HEK293 (cell line): ENCODE data around the gene C5.

Experiments used
- ATF2 ChIP-seq: fragments of 450-650 bp; formaldehyde crosslinking; IDR thresholded peaks from 2 replicates; pipeline ENCODE4 v1.5.1; 2016; ENCODE audit warnings: missing biosample characterization, missing genetic modification characterization, low read depth
- CTCF ChIP-seq: fragments of 450-650 bp; formaldehyde crosslinking; IDR thresholded peaks from 2 replicates; pipeline ENCODE4 v1.5.1; 2016; ENCODE audit warnings: missing biosample characterization, missing genetic modification characterization
- GLI4 ChIP-seq: fragments of 450-650 bp; formaldehyde crosslinking; IDR thresholded peaks from 2 replicates; pipeline ENCODE4 v1.5.1; 2016; ENCODE audit warnings: missing biosample characterization, missing genetic modification characterization
- ZNF280D ChIP-seq: fragments of 450-650 bp; formaldehyde crosslinking; IDR thresholded peaks from 2 replicates; pipeline ENCODE4 v1.5.1; 2016; ENCODE audit warnings: missing biosample characterization, missing genetic modification characterization
- ZNF302 ChIP-seq: fragments of 450-650 bp; formaldehyde crosslinking; IDR thresholded peaks from 2 replicates; pipeline ENCODE4 v1.5.1; 2016; ENCODE audit warnings: missing biosample characterization, missing genetic modification characterization, low read depth
- ZNF391 ChIP-seq: fragments of 450-650 bp; formaldehyde crosslinking; IDR thresholded peaks from 2 replicates; pipeline ENCODE4 v1.5.1; 2016; ENCODE audit warnings: low read depth, missing biosample characterization, missing genetic modification characterization, borderline replicate concordance
- ZNF701 ChIP-seq: fragments of 450-650 bp; formaldehyde crosslinking; IDR thresholded peaks from 2 replicates; pipeline ENCODE4 v1.5.1; 2016; ENCODE audit warnings: missing biosample characterization, missing genetic modification characterization

GRCh38 chr9:120982836-120983235 is 67.2 kb downstream of the C5 start:
- no peak for TF ChIP-seq ATF2 (tag by site-specific recombination)
- TF ChIP-seq ZNF701 (tag by site-specific recombination), result no peak
- no peak for TF ChIP-seq CTCF (tag by site-specific recombination)
- TF ChIP-seq ZNF280D, result no peak
- TF ChIP-seq ZNF302 (tag by site-specific recombination), result no peak
- TF ChIP-seq ZNF391 (tag by site-specific recombination), result no peak
- no peak for TF ChIP-seq GLI4 (tag by site-specific recombination)
